Natural killer cell (primary cell): ENCODE results near the gene RNF26. TPM values are rescaled to one million over a fixed set of nuclear protein-coding genes. Genes with fewer than 3 reads are reported as not detected.

Experiments
- ATAC-seq, 3 donors: fragments of 150-1000 bp in 2 of 3; fragments of 200-7000 bp in 1 of 3; cut with Tn5 transposase; 1 replicate in 1 of 3; 2 replicates in 2 of 3; pipeline ENCODE4 v1.10.0; 2021; ENCODE audit warnings: mild to moderate bottlenecking in 2 of 3, moderate library complexity in 2 of 3
- DNase-seq, 2 donors: peaks; one replicate each; pipeline versions ENCODE4 v3.0.0 to v3.0.0-alpha.2; 2013 to 2021; ENCODE audit warnings: mixed read lengths in 1 of 2
- H3K27ac ChIP-seq: one replicate; pipeline ENCODE4 v1.5.1; 2013; ENCODE audit warnings: mild to moderate bottlenecking, low read length
- H3K27me3 ChIP-seq: one replicate; pipeline ENCODE4 v1.6.1; 2013; ENCODE audit warnings: low read length; ENCODE audit not compliant: control insufficient read depth, insufficient read depth
- H3K36me3 ChIP-seq: one replicate; pipeline ENCODE4 v1.6.1; 2013; ENCODE audit warnings: low read length; ENCODE audit not compliant: control insufficient read depth, insufficient read depth
- H3K4me1 ChIP-seq: one replicate; pipeline ENCODE4 v1.6.1; 2013; ENCODE audit warnings: low read length; ENCODE audit not compliant: control insufficient read depth, insufficient read depth
- H3K4me3 ChIP-seq: one replicate; pipeline ENCODE4 v1.5.1; 2013; ENCODE audit warnings: low read length
- H3K9me3 ChIP-seq: one replicate; pipeline ENCODE4 v1.6.1; 2013; ENCODE audit warnings: low read length; ENCODE audit not compliant: control insufficient read depth, insufficient read depth
- H3K27ac Mint-ChIP-seq, 2 donors: one replicate each; pipeline ENCODE4 v1.8.0; 2022; ENCODE audit warnings: mild to moderate bottlenecking in 2 of 2, mixed read lengths in 2 of 2, moderate library complexity in 1 of 2
- H3K27me3 Mint-ChIP-seq, 2 donors: one replicate each; pipeline ENCODE4 v1.8.0; 2022; ENCODE audit warnings: low read depth in 2 of 2, mixed read lengths in 2 of 2
- H3K36me3 Mint-ChIP-seq: one replicate; pipeline ENCODE4 v1.8.0; 2022; ENCODE audit warnings: mixed read lengths
- H3K4me1 Mint-ChIP-seq, 2 donors: one replicate each; pipeline ENCODE4 v1.8.0; 2022; ENCODE audit warnings: mixed read lengths in 2 of 2
- H3K4me3 Mint-ChIP-seq: one replicate; pipeline ENCODE4 v1.8.0; 2022; ENCODE audit warnings: mild to moderate bottlenecking, moderate library complexity, mixed read lengths
- H3K9me3 Mint-ChIP-seq, 2 donors: one replicate each; pipeline ENCODE4 v1.8.0; 2022; ENCODE audit warnings: mixed read lengths in 2 of 2
- WGBS: methylation state at CpG from one replicate; pipeline ENCODE4 v1.1.7; 2013; ENCODE audit warnings: missing lambda C conversion rate; ENCODE audit not compliant: insufficient coverage; 5-methylcytosine and 5-hydroxymethylcytosine counted together
- intact Hi-C: fragments of 100-400 bp; cut with micrococcal nuclease; formaldehyde crosslinking; loops from one replicate; pipeline ENCODE4 v1.14.2; 2022
- total RNA-seq, 4 donors: library from RNA; stranded (reverse); fragments of 120-200 nt in 1 of 4; gene quantifications; one replicate each; pipeline versions ENCODE4 v1.2.3 to v1.2.4, GENCODE V29; 2013 to 2022
- TF ChIP-seq, protein P1 (sequence below): fragments of 200-600 bp; IDR thresholded peaks from one replicate; pipeline ENCODE4 v1.8.0; 2022; ENCODE audit warnings: antibody characterized with exemption

Gene RNF26
- total RNA-seq, 3 donors from 2014 or later (not counting 1 experiment from before 2014, with no cell fraction given), result 18.0 to 21.8 (median 18.1) TPM

GRCh38 chr11:119332111-119332765 is 2.1 kb upstream of the RNF26 start:
- no peaks in the 10 kb centered on the region for H3K27me3 ChIP-seq
- DNase-seq (no peak), ATAC-seq (no peak)
- intact Hi-C loops, result no loop called here
- H3K36me3 ChIP-seq, result no peaks in the 10 kb centered on the region
- H3K4me1 ChIP-seq, result peaks cover 11% of the 10 kb centered on the region
- Mint-ChIP-seq H3K27me3 (peaks cover 14 to 26% of the 10 kb centered on the region in 2 donors), H3K36me3 (no peaks in the 10 kb centered on the region), H3K9me3 (no peaks in the 10 kb centered on the region), H3K4me1 (peaks cover 15 to 32% of the 10 kb centered on the region in 2 donors), H3K27ac (peak overlapping the region; percentile 91 to 96), H3K4me3 (peak overlapping the region; percentile 21)
- H3K27ac ChIP-seq, result no peak overlapping the region
- TF ChIP-seq, protein P1, sequence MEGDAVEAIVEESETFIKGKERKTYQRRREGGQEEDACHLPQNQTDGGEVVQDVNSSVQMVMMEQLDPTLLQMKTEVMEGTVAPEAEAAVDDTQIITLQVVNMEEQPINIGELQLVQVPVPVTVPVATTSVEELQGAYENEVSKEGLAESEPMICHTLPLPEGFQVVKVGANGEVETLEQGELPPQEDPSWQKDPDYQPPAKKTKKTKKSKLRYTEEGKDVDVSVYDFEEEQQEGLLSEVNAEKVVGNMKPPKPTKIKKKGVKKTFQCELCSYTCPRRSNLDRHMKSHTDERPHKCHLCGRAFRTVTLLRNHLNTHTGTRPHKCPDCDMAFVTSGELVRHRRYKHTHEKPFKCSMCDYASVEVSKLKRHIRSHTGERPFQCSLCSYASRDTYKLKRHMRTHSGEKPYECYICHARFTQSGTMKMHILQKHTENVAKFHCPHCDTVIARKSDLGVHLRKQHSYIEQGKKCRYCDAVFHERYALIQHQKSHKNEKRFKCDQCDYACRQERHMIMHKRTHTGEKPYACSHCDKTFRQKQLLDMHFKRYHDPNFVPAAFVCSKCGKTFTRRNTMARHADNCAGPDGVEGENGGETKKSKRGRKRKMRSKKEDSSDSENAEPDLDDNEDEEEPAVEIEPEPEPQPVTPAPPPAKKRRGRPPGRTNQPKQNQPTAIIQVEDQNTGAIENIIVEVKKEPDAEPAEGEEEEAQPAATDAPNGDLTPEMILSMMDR, result no peak
- no peak overlapping the region for H3K4me3 ChIP-seq
- H3K9me3 ChIP-seq, result no peaks in the 10 kb centered on the region
- 88% methylated on average over 4 of the region's 4 CpGs for WGBS

GRCh38 chr11:119335091-119335654 is 846 bp downstream of the RNF26 start:
- no peaks in the 10 kb centered on the region for H3K9me3 Mint-ChIP-seq
- ATAC-seq, result no peak
- peak overlapping the region; percentile 91 to 96 for H3K27ac Mint-ChIP-seq
- peaks cover 25% of the 10 kb centered on the region for H3K4me1 ChIP-seq
- H3K4me3 ChIP-seq, result peak overlapping the region; percentile 86
- DNase-seq, result no peak
- peaks cover 15 to 49% of the 10 kb centered on the region in 2 donors for H3K4me1 Mint-ChIP-seq
- H3K27me3 Mint-ChIP-seq, result peaks cover 18% of the 10 kb centered on the region in 2 donors
- TF ChIP-seq, protein P1, result no peak
- peak overlapping the region; percentile 62 for H3K27ac ChIP-seq
- no peaks in the 10 kb centered on the region for H3K36me3 ChIP-seq
- peaks cover 10% of the 10 kb centered on the region for H3K27me3 ChIP-seq
- H3K4me3 Mint-ChIP-seq, result peak overlapping the region; percentile 100
- H3K36me3 Mint-ChIP-seq, result no peaks in the 10 kb centered on the region
- 83% methylated on average over 15 of the region's 15 CpGs for WGBS
- H3K9me3 ChIP-seq, result no peaks in the 10 kb centered on the region
- intact Hi-C loops, result no loop called here

GRCh38 chr11:119335655-119336543 is 1.6 kb downstream of the RNF26 start:
- Mint-ChIP-seq H3K4me1 (peaks cover 15 to 52% of the 10 kb centered on the region in 2 donors), H3K4me3 (peak overlapping the region; percentile 100), H3K9me3 (no peaks in the 10 kb centered on the region), H3K27me3 (peaks cover 14 to 17% of the 10 kb centered on the region in 2 donors), H3K36me3 (no peaks in the 10 kb centered on the region), H3K27ac (peak overlapping the region; percentile 91 to 96)
- peaks cover 13% of the 10 kb centered on the region for H3K27me3 ChIP-seq
- H3K27ac ChIP-seq, result no peak overlapping the region
- no peaks in the 10 kb centered on the region for H3K36me3 ChIP-seq
- ATAC-seq (no peak), DNase-seq (no peak)
- intact Hi-C loops, result no loop called here
- no peak overlapping the region for H3K4me3 ChIP-seq
- TF ChIP-seq, protein P1, result no peak
- H3K4me1 ChIP-seq, result peaks cover 31% of the 10 kb centered on the region
- WGBS, result 93% methylated on average over 29 of the region's 30 CpGs
- H3K9me3 ChIP-seq, result no peaks in the 10 kb centered on the region
